ENCODE measurements around the gene ATP6V0B. TPM values are rescaled to one million over a fixed set of nuclear protein-coding genes. Genes with fewer than 3 reads are reported as not detected.

Gene ATP6V0B
- total RNA-seq, 2 experiments from 2014 or later: 42.9 to 47.0 TPM

- Mint-ChIP-seq H3K27me3 (no peaks in the 10 kb centered on the region), H3K27ac (no peak overlapping the region), H3K36me3 (ENCODE audit: low read depth) (no peaks in the 10 kb centered on the region), H3K4me1 (ENCODE audit: low read depth) (peaks cover 16% of the 10 kb centered on the region), H3K9me3 (no peaks in the 10 kb centered on the region), H3K4me3 (no peak overlapping the region)
- no peaks in the 10 kb centered on the region for H3K27me3 ChIP-seq (ENCODE audit: control insufficient read depth in 1 of 2, insufficient read depth in 2 of 2, low read length in 2 of 2)
- H3K4me1 ChIP-seq (ENCODE audit: insufficient read depth, low read length): peaks cover 14% of the 10 kb centered on the region
- H3K27ac ChIP-seq (ENCODE audit: low read depth in 1 of 2, low read length in 2 of 2): no peak overlapping the region
- no peaks in the 10 kb centered on the region for H3K36me3 ChIP-seq (ENCODE audit: insufficient read depth, low read length)
- CTCF ChIA-PET: no interaction called here
- ATAC-seq (ENCODE audit: poor library complexity) (no peak), DNase-seq (no peak)
- no peak overlapping the region for H3K4me3 ChIP-seq (ENCODE audit: low read length)
- no peaks in the 10 kb centered on the region for H3K9me3 ChIP-seq (ENCODE audit: control insufficient read depth in 1 of 2, insufficient read depth in 1 of 2, low read length in 2 of 2)
- POLR2A ChIA-PET: no interaction called here
- no peak for TF ChIP-seq CTCF (IDR thresholded peaks at IDR 0.05)
- intact Hi-C loops (cut with DNase I, micrococcal nuclease): no loop called here
Observed at GRCh38 chr1:43995984-43996732, 21.4 kb downstream of the ATP6V0B start.

GRCh38 chr1:43996733-43997115, 22.0 kb downstream of the ATP6V0B start:
- Histone ChIP-seq H3K27ac (ENCODE audit: low read depth in 1 of 2, low read length in 2 of 2) (no peak overlapping the region), H3K27me3 (ENCODE audit: control insufficient read depth in 1 of 2, insufficient read depth in 2 of 2, low read length in 2 of 2) (no peaks in the 10 kb centered on the region), H3K9me3 (ENCODE audit: control insufficient read depth in 1 of 2, insufficient read depth in 1 of 2, low read length in 2 of 2) (no peaks in the 10 kb centered on the region), H3K4me3 (ENCODE audit: low read length) (no peak overlapping the region), H3K4me1 (ENCODE audit: insufficient read depth, low read length) (peaks cover 11% of the 10 kb centered on the region), H3K36me3 (ENCODE audit: insufficient read depth, low read length) (no peaks in the 10 kb centered on the region)
- ATAC-seq (ENCODE audit: poor library complexity) (no peak), DNase-seq (no peak)
- no peaks in the 10 kb centered on the region for H3K9me3 Mint-ChIP-seq
- H3K27ac Mint-ChIP-seq: no peak overlapping the region
- H3K4me1 Mint-ChIP-seq (ENCODE audit: low read depth): peaks cover 11% of the 10 kb centered on the region
- POLR2A ChIA-PET: no interaction called here
- no peaks in the 10 kb centered on the region for H3K27me3 Mint-ChIP-seq
- no peaks in the 10 kb centered on the region for H3K36me3 Mint-ChIP-seq (ENCODE audit: low read depth)
- no peak overlapping the region for H3K4me3 Mint-ChIP-seq
- intact Hi-C loops (cut with DNase I, micrococcal nuclease): no loop called here
- CTCF ChIA-PET: no interaction called here
- no peak for TF ChIP-seq CTCF (IDR thresholded peaks at IDR 0.05)

DNA sequence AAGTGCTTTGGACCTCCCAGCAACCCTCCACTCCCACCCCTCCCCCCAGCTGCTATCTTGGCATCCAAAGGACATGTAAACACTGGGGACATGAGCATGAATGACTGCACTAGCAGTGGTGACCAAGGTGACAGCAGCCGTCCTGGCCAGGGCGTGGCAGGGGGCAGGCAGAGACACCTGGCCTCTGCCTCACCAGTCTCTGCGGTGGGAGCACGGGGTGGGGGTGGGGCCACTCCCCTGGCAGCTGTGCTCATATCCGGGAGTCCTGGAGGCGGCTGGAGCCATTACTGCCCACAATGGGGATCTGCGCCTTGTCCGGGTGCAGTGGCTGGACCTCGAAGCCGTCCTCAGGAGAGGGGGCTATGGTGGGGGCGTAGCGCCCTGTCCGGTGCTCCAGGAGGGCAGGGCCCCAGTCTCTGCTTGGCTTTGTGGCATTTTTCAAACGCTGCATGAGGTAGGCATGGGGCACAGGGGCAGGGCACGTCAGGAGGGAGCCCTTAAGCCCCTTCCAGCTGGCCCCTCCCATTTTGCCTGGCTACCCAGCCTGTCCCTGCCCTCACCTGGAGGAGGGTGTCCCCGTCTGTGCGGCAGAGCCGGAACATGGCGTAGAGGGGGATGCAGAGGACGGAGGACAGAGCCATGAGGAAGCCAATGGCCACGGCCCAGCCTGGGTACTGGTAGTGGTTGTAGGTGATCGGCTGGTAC, 22.7 kb downstream of the ATP6V0B start:
- Mint-ChIP-seq H3K27ac (no peak overlapping the region), H3K36me3 (ENCODE audit: low read depth) (no peaks in the 10 kb centered on the region), H3K9me3 (no peaks in the 10 kb centered on the region), H3K27me3 (no peaks in the 10 kb centered on the region), H3K4me3 (no peak overlapping the region), H3K4me1 (ENCODE audit: low read depth) (peaks cover 5% of the 10 kb centered on the region)
- Histone ChIP-seq H3K27ac (ENCODE audit: low read depth in 1 of 2, low read length in 2 of 2) (no peak overlapping the region), H3K9me3 (ENCODE audit: control insufficient read depth in 1 of 2, insufficient read depth in 1 of 2, low read length in 2 of 2) (no peaks in the 10 kb centered on the region), H3K4me3 (ENCODE audit: low read length) (no peak overlapping the region), H3K4me1 (ENCODE audit: insufficient read depth, low read length) (peaks cover 4% of the 10 kb centered on the region), H3K36me3 (ENCODE audit: insufficient read depth, low read length) (no peaks in the 10 kb centered on the region), H3K27me3 (ENCODE audit: control insufficient read depth in 1 of 2, insufficient read depth in 2 of 2, low read length in 2 of 2) (no peaks in the 10 kb centered on the region)
- no peak for DNase-seq
- ChIA-PET CTCF (no interaction called here), POLR2A (no interaction called here)
- ATAC-seq (ENCODE audit: poor library complexity): no peak
- intact Hi-C loops (cut with DNase I, micrococcal nuclease): no loop called here
- TF ChIP-seq CTCF (IDR thresholded peaks at IDR 0.05): no peak
